CD1c-positive myeloid dendritic cell (primary cell): Measurements from ENCODE around the gene MAGEB5.
"Not testable (repeated sequence)": the region's sequence is repeated elsewhere in the genome, so short reads cannot be mapped to it uniquely, and the experiment has no call there.

Experiments used
- DNase-seq: peaks from one replicate; pipeline ENCODE4 v3.0.0-alpha.2; 2016; ENCODE audit errors: extremely low spot score

MAGEB5 gene, protein sequence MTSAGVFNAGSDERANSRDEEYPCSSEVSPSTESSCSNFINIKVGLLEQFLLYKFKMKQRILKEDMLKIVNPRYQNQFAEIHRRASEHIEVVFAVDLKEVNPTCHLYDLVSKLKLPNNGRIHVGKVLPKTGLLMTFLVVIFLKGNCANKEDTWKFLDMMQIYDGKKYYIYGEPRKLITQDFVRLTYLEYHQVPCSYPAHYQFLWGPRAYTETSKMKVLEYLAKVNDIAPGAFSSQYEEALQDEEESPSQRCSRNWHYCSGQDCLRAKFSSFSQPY

GRCh38 chrX:26215869-26216268, at the start of gene MAGEB5:
TSS of gene MAGEB5 (plus strand) at chrX:26216169. CDS start at chrX:26217302, 1,133 bp downstream.
- DNase-seq, result no peak

DNA sequence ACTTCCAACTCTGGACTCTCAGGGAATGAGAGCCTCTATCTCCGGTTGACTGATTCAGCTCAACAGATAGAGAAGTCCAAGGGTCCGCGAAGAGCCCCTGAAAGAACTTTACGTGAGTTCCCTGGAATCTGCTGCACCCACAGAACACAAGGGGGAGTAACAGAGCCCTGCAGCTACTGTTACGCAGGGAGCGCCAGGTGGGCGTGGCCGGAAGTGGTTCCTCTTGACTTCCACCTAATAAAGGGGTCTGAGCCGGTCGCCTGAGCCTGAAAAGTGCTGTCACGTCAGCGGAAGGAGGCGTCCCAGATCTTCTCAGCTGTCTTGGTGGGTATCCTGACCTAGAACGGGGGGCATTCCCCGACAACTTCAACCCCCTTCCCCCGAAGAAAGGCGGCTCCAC, 23.8 kb upstream of the MAGEB5 start, which contains the start of gene MAGEB6:
Gene MAGEB6 (plus strand): TSS at position 237 of the 400 bp plus-strand sequence. CDS start 1,407 bp downstream, outside the sequence.
- no peak for DNase-seq

DNA sequence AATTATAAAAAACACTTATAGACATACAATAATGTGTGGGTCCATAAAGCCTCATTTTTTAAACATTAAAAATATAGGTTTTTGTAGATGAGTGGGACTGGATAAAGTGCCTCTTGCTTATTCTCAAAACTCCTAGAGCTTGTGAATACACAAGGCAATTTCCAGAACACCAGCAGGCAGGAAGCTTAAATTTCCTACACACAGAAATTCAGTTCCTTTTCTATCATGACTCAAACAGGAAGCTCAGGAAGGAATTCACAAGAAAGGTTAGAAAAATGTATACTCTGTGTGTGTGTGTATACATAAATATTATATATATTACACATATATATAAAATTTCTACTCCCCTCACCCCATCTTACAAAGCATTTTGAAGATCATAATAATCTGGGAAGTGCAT, 12.4 kb upstream of the MAGEB5 start:
- no peak for DNase-seq

DNA sequence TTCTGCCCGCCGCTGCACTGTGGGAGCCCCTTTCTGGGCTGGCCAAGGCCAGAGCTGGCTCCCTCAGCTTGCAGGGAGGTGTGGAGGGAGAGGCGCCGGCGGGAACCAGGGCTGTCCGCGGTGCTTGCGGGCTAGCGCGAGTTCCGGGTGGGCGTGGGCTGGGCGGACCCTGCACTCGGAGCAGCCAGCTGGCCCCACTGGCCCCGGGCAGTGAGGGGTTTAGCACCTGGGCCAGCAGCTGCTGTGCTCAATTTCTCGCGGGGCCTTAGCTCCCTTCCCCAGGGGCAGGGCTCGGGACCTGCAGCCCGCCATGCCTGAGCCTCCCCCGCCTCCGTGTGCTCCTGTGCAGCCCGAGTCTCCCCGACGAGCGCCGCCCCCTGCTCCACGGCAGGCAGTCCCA, 11.3 kb upstream of the MAGEB5 start:
- DNase-seq, result not testable (repeated sequence)

DNA sequence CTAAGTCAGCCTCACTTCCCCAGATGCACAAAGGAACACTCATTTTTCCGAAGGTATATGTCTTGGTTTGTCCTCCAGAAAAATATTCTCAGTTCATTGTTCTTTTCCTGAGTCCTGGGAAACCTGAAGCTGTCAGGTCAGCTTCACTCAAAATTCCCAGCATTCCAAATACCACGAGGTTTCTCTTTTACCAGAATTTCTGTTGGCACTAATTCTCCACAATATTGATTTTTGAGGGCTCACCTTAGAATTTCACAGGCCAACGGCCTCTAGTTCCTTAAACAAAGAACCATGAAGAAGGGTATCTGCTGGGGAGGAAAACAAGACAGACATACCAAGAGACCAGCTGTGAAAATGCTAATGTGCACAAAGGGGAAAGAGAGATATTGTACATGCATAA, 8.0 kb upstream of the MAGEB5 start:
- no peak for DNase-seq

DNA sequence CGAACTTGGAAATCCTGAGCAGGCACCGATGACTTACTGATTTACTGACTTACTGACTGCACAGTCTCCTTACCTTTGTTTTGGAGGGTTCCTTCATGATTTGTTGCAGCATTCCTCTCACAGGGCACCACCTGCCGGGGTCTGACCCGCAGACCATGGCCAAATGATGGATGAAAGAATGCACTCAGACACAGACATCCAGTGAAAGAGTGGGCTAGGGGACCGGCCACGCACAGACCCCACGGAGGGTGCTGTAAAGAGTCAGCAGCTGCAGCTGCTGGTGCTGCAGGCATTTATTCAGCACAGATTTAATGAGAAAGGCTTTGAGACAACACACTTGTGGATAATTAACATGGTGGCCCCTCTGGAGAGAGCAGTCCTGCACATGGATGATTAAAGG, 3.4 kb downstream of the MAGEB5 start:
- no peak for DNase-seq

DNA sequence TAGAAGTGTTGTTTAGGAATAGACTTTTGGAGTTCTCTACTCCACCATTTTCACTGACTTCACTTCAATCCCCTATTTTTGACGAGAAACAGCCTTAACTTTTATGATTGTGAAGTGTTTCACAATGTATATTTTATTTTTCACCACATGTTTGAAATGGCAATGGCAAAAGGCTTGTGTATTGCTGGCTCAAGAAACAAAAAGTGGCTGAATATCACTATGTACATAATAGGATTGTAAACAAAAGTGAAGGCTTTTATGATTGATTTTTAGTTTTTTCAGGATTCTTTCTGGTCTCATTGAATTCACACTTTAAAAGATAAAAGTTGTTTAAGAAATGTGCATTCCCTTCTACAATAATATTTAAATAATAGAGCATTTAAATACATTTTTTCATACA, 18.2 kb downstream of the MAGEB5 start:
- no peak for DNase-seq

- DNase-seq, result no peak
These were observed 37.6 kb downstream of the MAGEB5 start for GRCh38 chrX:26253526-26253925.

DNA sequence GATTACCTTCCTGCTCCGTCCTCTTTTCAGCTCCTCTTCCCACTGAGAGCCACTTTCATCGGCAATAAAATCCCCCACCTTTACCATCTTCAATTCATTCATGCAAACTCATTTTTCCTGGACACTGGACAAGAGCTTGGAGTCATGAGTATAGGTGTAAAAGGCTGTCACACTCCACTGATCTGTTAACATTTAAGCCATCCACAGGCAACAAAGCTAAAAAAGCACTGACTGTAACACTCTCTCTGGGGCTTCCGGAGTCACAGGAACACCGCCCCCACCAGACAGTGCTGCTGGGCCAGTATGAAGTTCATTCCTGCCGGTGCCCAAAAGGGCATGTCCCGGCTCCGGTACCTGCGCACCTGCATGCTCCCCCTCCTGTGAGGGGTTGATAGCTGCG, 38.5 kb downstream of the MAGEB5 start:
- DNase-seq, result no peak

- DNase-seq, result no peak
These were observed 46.2 kb downstream of the MAGEB5 start for GRCh38 chrX:26262121-26262523.
